H9 (cell line): ENCODE data around the gene DEGS2. TPM values are rescaled to one million over a fixed set of nuclear protein-coding genes. Genes with fewer than 3 reads are reported as not detected.

Experiments used
- DNase-seq: peaks from one replicate; pipeline ENCODE4 v3.0.0-alpha.2; 2017
- H2AFZ ChIP-seq: one replicate; pipeline ENCODE4 v1.6.1; 2013; ENCODE audit warnings: mild to moderate bottlenecking, low read length, control low read depth, moderate library complexity
- H2AK5ac ChIP-seq: 2 replicates; pipeline ENCODE4 v1.6.1; 2013; ENCODE audit warnings: low read length, control low read depth, mixed read lengths; ENCODE audit not compliant: insufficient read length
- H2BK120ac ChIP-seq: one replicate; pipeline ENCODE4 v1.6.1; 2013; ENCODE audit warnings: low read depth, mild to moderate bottlenecking, low read length, control low read depth, inconsistent platforms; ENCODE audit not compliant: poor library complexity, severe bottlenecking
- H2BK12ac ChIP-seq: 2 replicates; pipeline ENCODE4 v1.6.1; 2013; ENCODE audit warnings: low read length, control low read depth, mixed read lengths, low read depth; ENCODE audit not compliant: insufficient read length
- H2BK15ac ChIP-seq: 2 replicates; pipeline ENCODE4 v1.6.1; 2013; ENCODE audit warnings: low read depth, low read length, control low read depth
- H2BK20ac ChIP-seq: one replicate; pipeline ENCODE4 v1.6.1; 2013; ENCODE audit warnings: low read depth, mild to moderate bottlenecking, low read length, control low read depth, inconsistent platforms; ENCODE audit not compliant: poor library complexity, severe bottlenecking
- H2BK5ac ChIP-seq: 2 replicates; pipeline ENCODE4 v1.6.1; 2013; ENCODE audit warnings: low read length, control low read depth, mixed read lengths; ENCODE audit not compliant: insufficient read length
- H3K14ac ChIP-seq: 2 replicates; pipeline ENCODE4 v1.6.1; 2013; ENCODE audit warnings: low read length, control low read depth; ENCODE audit not compliant: insufficient read depth
- H3K18ac ChIP-seq: 2 replicates; pipeline ENCODE4 v1.6.1; 2013; ENCODE audit warnings: low read depth, mild to moderate bottlenecking, mixed read lengths, low read length, control low read depth; ENCODE audit not compliant: insufficient read length
- H3K23ac ChIP-seq: 2 replicates; pipeline ENCODE4 v1.6.1; 2013; ENCODE audit warnings: low read length, control low read depth, mixed read lengths, low read depth; ENCODE audit not compliant: insufficient read length
- H3K23me2 ChIP-seq: 2 replicates; pipeline ENCODE4 v1.6.1; 2013; ENCODE audit warnings: low read depth, mild to moderate bottlenecking, mixed read lengths, low read length, control low read depth; ENCODE audit not compliant: insufficient read length, poor library complexity, severe bottlenecking
- H3K27ac ChIP-seq: 2 replicates; pipeline ENCODE4 v1.5.1; 2013; ENCODE audit warnings: low read length, control low read depth, mixed read lengths, low read depth; ENCODE audit not compliant: insufficient read length
- H3K27me3 ChIP-seq: 2 replicates; pipeline ENCODE4 v1.6.1; 2013; ENCODE audit warnings: low read length, control low read depth, inconsistent platforms; ENCODE audit not compliant: insufficient read depth
- H3K4ac ChIP-seq: 2 replicates; pipeline ENCODE4 v1.6.1; 2013; ENCODE audit warnings: low read depth, mild to moderate bottlenecking, control low read depth, inconsistent platforms, low read length, moderate library complexity
- H3K4me1 ChIP-seq: 2 replicates; pipeline ENCODE4 v1.6.1; 2013; ENCODE audit warnings: low read length, control low read depth, inconsistent platforms; ENCODE audit not compliant: insufficient read depth
- H3K4me2 ChIP-seq: 2 replicates; pipeline ENCODE4 v1.6.1; 2013; ENCODE audit warnings: low read length, control low read depth, mixed read lengths; ENCODE audit not compliant: insufficient read length, insufficient read depth
- H3K56ac ChIP-seq: 2 replicates; pipeline ENCODE4 v1.6.1; 2013; ENCODE audit warnings: low read depth, mild to moderate bottlenecking, mixed read lengths, low read length, control low read depth; ENCODE audit not compliant: insufficient read length
- H3K79me1 ChIP-seq: 2 replicates; pipeline ENCODE4 v1.6.1; 2013; ENCODE audit warnings: low read depth, mild to moderate bottlenecking, moderate library complexity, low read length, control low read depth, inconsistent platforms; ENCODE audit not compliant: insufficient read depth, poor library complexity, severe bottlenecking
- H3K79me2 ChIP-seq: 2 replicates; pipeline ENCODE4 v1.6.1; 2013; ENCODE audit warnings: low read length, control low read depth, inconsistent platforms; ENCODE audit not compliant: insufficient read depth
- H3K9ac ChIP-seq: 2 replicates; pipeline ENCODE4 v1.6.1; 2013; ENCODE audit warnings: low read length, control low read depth, mixed read lengths; ENCODE audit not compliant: insufficient read length; ENCODE audit errors: extremely low read depth
- H3K9me3 ChIP-seq: one replicate; pipeline ENCODE4 v1.6.1; 2013; ENCODE audit warnings: low read depth, low read length, inconsistent platforms; ENCODE audit not compliant: control insufficient read depth
- H3T11ph ChIP-seq: one replicate; pipeline ENCODE4 v1.6.1; 2013; ENCODE audit warnings: mild to moderate bottlenecking, low read length, control low read depth, inconsistent platforms
- H4K20me1 ChIP-seq: one replicate; pipeline ENCODE4 v1.6.1; 2013; ENCODE audit not compliant: control insufficient read depth, insufficient read length, insufficient read depth
- H4K5ac ChIP-seq: 2 replicates; pipeline ENCODE4 v1.6.1; 2013; ENCODE audit warnings: low read depth, mild to moderate bottlenecking, mixed read lengths, low read length, control low read depth; ENCODE audit not compliant: insufficient read length
- H4K8ac ChIP-seq: replicated peaks from 2 replicates; pipeline ENCODE4 v1.6.1; 2013; ENCODE audit warnings: low read length, control low read depth, mixed read lengths, low read depth; ENCODE audit not compliant: insufficient read length
- H4K91ac ChIP-seq: 2 replicates; pipeline ENCODE4 v1.6.1; 2013; ENCODE audit warnings: low read depth, mild to moderate bottlenecking, moderate library complexity, mixed read lengths, low read length, control low read depth; ENCODE audit not compliant: insufficient read length
- H3K27ac Mint-ChIP-seq, 3 experiments: 2 replicates in 2 of 3; 3 replicates in 1 of 3; pipeline ENCODE4 v1.8.0; 2020 to 2021; ENCODE audit warnings: mixed read lengths in 3 of 3, mild to moderate bottlenecking in 1 of 3, moderate library complexity in 1 of 3
- H3K27me3 Mint-ChIP-seq: 2 replicates; pipeline ENCODE4 v1.8.0; 2021; ENCODE audit warnings: low read depth, mild to moderate bottlenecking, moderate library complexity, mixed read lengths
- H3K36me3 Mint-ChIP-seq, 3 experiments: 2 replicates in 2 of 3; 3 replicates in 1 of 3; pipeline ENCODE4 v1.8.0; 2020 to 2021; ENCODE audit warnings: low read depth in 3 of 3, mixed read lengths in 3 of 3; ENCODE audit not compliant: insufficient read depth in 1 of 3
- H3K4me1 Mint-ChIP-seq, 2 experiments: 2 replicates each; pipeline ENCODE4 v1.8.0; 2020; ENCODE audit warnings: mixed read lengths in 2 of 2
- H3K4me3 Mint-ChIP-seq, 2 experiments: 2 replicates in 1 of 2; 3 replicates in 1 of 2; pipeline ENCODE4 v1.8.0; 2020 to 2021; ENCODE audit warnings: mild to moderate bottlenecking in 2 of 2, mixed read lengths in 2 of 2, moderate library complexity in 1 of 2
- H3K9me3 Mint-ChIP-seq, 2 experiments: 2 replicates in 1 of 2; 3 replicates in 1 of 2; pipeline ENCODE4 v1.8.0; 2020; ENCODE audit warnings: mild to moderate bottlenecking in 2 of 2, mixed read lengths in 2 of 2, moderate library complexity in 1 of 2
- WGBS: extraction: QIAGEN DNeasy Blood & Tissue Kit; methylation state at CpG from one replicate; pipeline ENCODE4 v1.1.7; 2013; ENCODE audit warnings: missing lambda C conversion rate, low lambda C conversion rate, mixed read lengths; ENCODE audit not compliant: insufficient read length; ENCODE audit errors: extremely low coverage; 5-methylcytosine and 5-hydroxymethylcytosine counted together
- total RNA-seq: library from RNA; stranded (reverse); gene quantifications from 2 replicates; pipeline ENCODE4 v1.2.1, GENCODE V29; 2021
- TF ChIP-seq, protein P1 (sequence below): fragments of 200-600 bp; sonication (generic); conservative IDR thresholded peaks from 3 replicates; pipeline ENCODE4 v1.8.0; 2021; ENCODE audit warnings: antibody characterized with exemption, mild to moderate bottlenecking

Gene DEGS2
- total RNA-seq, 1 experiment from 2014 or later: 0.72 TPM

- Mint-ChIP-seq H3K9me3 (no peaks in the 10 kb centered on the region), H3K27me3 (no peaks in the 10 kb centered on the region; the same call in 1 of the 2 replicates), H3K36me3 (peaks cover 9 to 18% (median 17%) of the 10 kb centered on the region in 3 experiments; a peak in 6 of 7 replicates), H3K4me3 (no peak overlapping the region), H3K4me1 (peaks cover 12 to 19% of the 10 kb centered on the region in 2 experiments), H3K27ac (peak overlapping the region in 2 of 3 experiments; percentile 18 to 87; a peak in 1 of 7 replicates)
- WGBS: no CpG with 5 or more reads among the region's 12 CpGs
- H3K14ac ChIP-seq: no peak overlapping the region; the same call in 1 of the 2 replicates
- no peak for DNase-seq
- H2AFZ ChIP-seq: no peak overlapping the region
- H4K5ac ChIP-seq: no peak overlapping the region
- H3K79me1 ChIP-seq: no peaks in the 10 kb centered on the region
- no peak overlapping the region for H3K27ac ChIP-seq
- no peaks in the 10 kb centered on the region for H3K9me3 ChIP-seq
- no peak overlapping the region for H3K4ac ChIP-seq
- no peak overlapping the region for H4K8ac ChIP-seq
- H3K18ac ChIP-seq: no peak overlapping the region
- TF ChIP-seq, protein P1, sequence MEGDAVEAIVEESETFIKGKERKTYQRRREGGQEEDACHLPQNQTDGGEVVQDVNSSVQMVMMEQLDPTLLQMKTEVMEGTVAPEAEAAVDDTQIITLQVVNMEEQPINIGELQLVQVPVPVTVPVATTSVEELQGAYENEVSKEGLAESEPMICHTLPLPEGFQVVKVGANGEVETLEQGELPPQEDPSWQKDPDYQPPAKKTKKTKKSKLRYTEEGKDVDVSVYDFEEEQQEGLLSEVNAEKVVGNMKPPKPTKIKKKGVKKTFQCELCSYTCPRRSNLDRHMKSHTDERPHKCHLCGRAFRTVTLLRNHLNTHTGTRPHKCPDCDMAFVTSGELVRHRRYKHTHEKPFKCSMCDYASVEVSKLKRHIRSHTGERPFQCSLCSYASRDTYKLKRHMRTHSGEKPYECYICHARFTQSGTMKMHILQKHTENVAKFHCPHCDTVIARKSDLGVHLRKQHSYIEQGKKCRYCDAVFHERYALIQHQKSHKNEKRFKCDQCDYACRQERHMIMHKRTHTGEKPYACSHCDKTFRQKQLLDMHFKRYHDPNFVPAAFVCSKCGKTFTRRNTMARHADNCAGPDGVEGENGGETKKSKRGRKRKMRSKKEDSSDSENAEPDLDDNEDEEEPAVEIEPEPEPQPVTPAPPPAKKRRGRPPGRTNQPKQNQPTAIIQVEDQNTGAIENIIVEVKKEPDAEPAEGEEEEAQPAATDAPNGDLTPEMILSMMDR: no peak
- no peak overlapping the region for H2AK5ac ChIP-seq
- H2BK15ac ChIP-seq: no peak overlapping the region
- no peak overlapping the region for H4K91ac ChIP-seq
- H2BK12ac ChIP-seq: no peak overlapping the region
- H4K20me1 ChIP-seq: no peaks in the 10 kb centered on the region
- H3K4me2 ChIP-seq: no peak overlapping the region
- no peaks in the 10 kb centered on the region for H3K79me2 ChIP-seq
- no peaks in the 10 kb centered on the region for H3K4me1 ChIP-seq
- H2BK120ac ChIP-seq: no peak overlapping the region
- no peak overlapping the region for H2BK5ac ChIP-seq
- no peaks in the 10 kb centered on the region for H3K27me3 ChIP-seq
- no peak overlapping the region for H3T11ph ChIP-seq
- H2BK20ac ChIP-seq: no peak overlapping the region
- no peak overlapping the region for H3K9ac ChIP-seq
- H3K23me2 ChIP-seq: no peaks in the 10 kb centered on the region
- no peak overlapping the region for H3K23ac ChIP-seq
- H3K56ac ChIP-seq: no peak overlapping the region
These were observed 31.5 kb downstream of the DEGS2 start for GRCh38 chr14:100127853-100128455.
